ENCODE measurements around the gene NOX5. TPM values are rescaled to one million over a fixed set of nuclear protein-coding genes. Genes with fewer than 3 reads are reported as not detected.
A peak's percentile ranks its signal among the peaks of the same experiment; 100 is the strongest.

Gene NOX5
- total RNA-seq, 1 donor from 2014 or later: 0.14 TPM

GRCh38 chr15:69074001-69074842, 59.7 kb downstream of the NOX5 start:
- ATAC-seq (peak; percentile 90), DNase-seq (peak; percentile 80)
- Histone ChIP-seq H3K27me3 (no peaks in the 10 kb centered on the region), H3K4me1 (peaks cover 13% of the 10 kb centered on the region), H3K9me3 (no peaks in the 10 kb centered on the region), H3K36me3 (no peaks in the 10 kb centered on the region), H3K4me3 (peak overlapping the region; percentile 61), H3K27ac (peak overlapping the region; percentile 77)
- TF ChIP-seq CTCF (IDR thresholded peaks at IDR 0.05): peak; percentile 11
- intact Hi-C loops (cut with DNase I): no loop called here

- ATAC-seq: peak; percentile 70
- no peak for TF ChIP-seq CTCF (IDR thresholded peaks at IDR 0.05)
- H3K9me3 ChIP-seq: no peaks in the 10 kb centered on the region
- peak overlapping the region; percentile 61 for H3K4me3 ChIP-seq
- H3K4me1 ChIP-seq: peaks cover 13% of the 10 kb centered on the region
- DNase-seq: no peak
- intact Hi-C loops (cut with DNase I): no loop called here
- peak overlapping the region; percentile 77 for H3K27ac ChIP-seq
- no peaks in the 10 kb centered on the region for H3K36me3 ChIP-seq
- no peaks in the 10 kb centered on the region for H3K27me3 ChIP-seq
Measured at GRCh38 chr15:69074843-69075224, 60.3 kb downstream of the NOX5 start.

- Histone ChIP-seq H3K36me3 (no peaks in the 10 kb centered on the region), H3K4me1 (peaks cover 13% of the 10 kb centered on the region), H3K9me3 (no peaks in the 10 kb centered on the region), H3K4me3 (no peak overlapping the region), H3K27me3 (no peaks in the 10 kb centered on the region), H3K27ac (peak overlapping the region; percentile 77)
- intact Hi-C loops (cut with DNase I): no loop called here
- no peak for TF ChIP-seq CTCF (IDR thresholded peaks at IDR 0.05)
- no peak for DNase-seq
- peak; percentile 25 for ATAC-seq
Measured at GRCh38 chr15:69075440-69075839, 60.9 kb downstream of the NOX5 start.

- no peak for ATAC-seq
- no peak overlapping the region for H3K27ac ChIP-seq
- H3K4me3 ChIP-seq: no peak overlapping the region
- DNase-seq: no peak
- intact Hi-C loops (cut with DNase I): no loop called here
- H3K4me1 ChIP-seq: peaks cover 24% of the 10 kb centered on the region
- TF ChIP-seq CTCF (IDR thresholded peaks at IDR 0.05): no peak
- no peaks in the 10 kb centered on the region for H3K36me3 ChIP-seq
- no peaks in the 10 kb centered on the region for H3K27me3 ChIP-seq
- no peaks in the 10 kb centered on the region for H3K9me3 ChIP-seq
Measured at GRCh38 chr15:69076756-69077155, 62.3 kb downstream of the NOX5 start.

- no peak for TF ChIP-seq CTCF (IDR thresholded peaks at IDR 0.05)
- no peak for ATAC-seq
- intact Hi-C loops (cut with DNase I): no loop called here
- H3K27me3 ChIP-seq: no peaks in the 10 kb centered on the region
- peaks cover 40% of the 10 kb centered on the region for H3K4me1 ChIP-seq
- no peak for DNase-seq
- no peaks in the 10 kb centered on the region for H3K9me3 ChIP-seq
- H3K27ac ChIP-seq: no peak overlapping the region
- H3K4me3 ChIP-seq: no peak overlapping the region
- no peaks in the 10 kb centered on the region for H3K36me3 ChIP-seq
Measured at GRCh38 chr15:69078638-69079037, 64.1 kb downstream of the NOX5 start.
